Glutamatergic neuron (in vitro differentiated cells): ENCODE data around the gene ATP5PB. TPM values are rescaled to one million over a fixed set of nuclear protein-coding genes. Genes with fewer than 3 reads are reported as not detected.

ENCODE experiments used
- DNase-seq: peaks from one replicate; pipeline ENCODE4 v3.0.0; 2022
- H3K27ac Mint-ChIP-seq: one replicate; pipeline ENCODE4 v1.8.0; 2020; ENCODE audit warnings: mild to moderate bottlenecking, mixed read lengths, inconsistent platforms; ENCODE audit not compliant: unreplicated experiment
- H3K27me3 Mint-ChIP-seq: one replicate; pipeline ENCODE4 v1.8.0; 2020; ENCODE audit warnings: mild to moderate bottlenecking, moderate library complexity, mixed read lengths, inconsistent platforms; ENCODE audit not compliant: unreplicated experiment
- H3K36me3 Mint-ChIP-seq: one replicate; pipeline ENCODE4 v1.8.0; 2020; ENCODE audit warnings: mild to moderate bottlenecking, mixed read lengths, inconsistent platforms; ENCODE audit not compliant: unreplicated experiment
- H3K4me1 Mint-ChIP-seq: one replicate; pipeline ENCODE4 v1.8.0; 2020; ENCODE audit warnings: mild to moderate bottlenecking, low read depth, mixed read lengths, inconsistent platforms; ENCODE audit not compliant: unreplicated experiment
- H3K4me3 Mint-ChIP-seq: one replicate; pipeline ENCODE4 v1.8.0; 2020; ENCODE audit warnings: mild to moderate bottlenecking, mixed read lengths, inconsistent platforms; ENCODE audit not compliant: unreplicated experiment
- H3K9me3 Mint-ChIP-seq: one replicate; pipeline ENCODE4 v1.8.0; 2020; ENCODE audit warnings: mild to moderate bottlenecking, moderate library complexity, mixed read lengths, inconsistent platforms; ENCODE audit not compliant: unreplicated experiment
- CTCF ChIP-seq: fragments of 200-600 bp; sonication (generic); IDR thresholded peaks from one replicate; pipeline ENCODE4 v1.5.0; 2021; ENCODE audit not compliant: partially characterized antibody, unreplicated experiment
- total RNA-seq: library from RNA; stranded (reverse); fragmentation: NEBNext Ultra II Directional; extraction: Animal tissue kit (Norgen Biotek cat#: 25700); gene quantifications from one replicate; pipeline ENCODE4 v1.2.1, GENCODE V29; 2021; ENCODE audit not compliant: unreplicated experiment

Gene ATP5PB
- total RNA-seq, 1 donor from 2014 or later: 272 TPM

GRCh38 chr1:111467865-111468716 lies 18.8 kb downstream of the ATP5PB start:
- Mint-ChIP-seq H3K4me1 (no peaks in the 10 kb centered on the region), H3K27ac (no peak overlapping the region), H3K9me3 (peaks cover 1% of the 10 kb centered on the region), H3K27me3 (peaks cover 2% of the 10 kb centered on the region), H3K4me3 (no peak overlapping the region), H3K36me3 (no peaks in the 10 kb centered on the region)
- no peak for TF ChIP-seq CTCF
- no peak for DNase-seq

DNA sequence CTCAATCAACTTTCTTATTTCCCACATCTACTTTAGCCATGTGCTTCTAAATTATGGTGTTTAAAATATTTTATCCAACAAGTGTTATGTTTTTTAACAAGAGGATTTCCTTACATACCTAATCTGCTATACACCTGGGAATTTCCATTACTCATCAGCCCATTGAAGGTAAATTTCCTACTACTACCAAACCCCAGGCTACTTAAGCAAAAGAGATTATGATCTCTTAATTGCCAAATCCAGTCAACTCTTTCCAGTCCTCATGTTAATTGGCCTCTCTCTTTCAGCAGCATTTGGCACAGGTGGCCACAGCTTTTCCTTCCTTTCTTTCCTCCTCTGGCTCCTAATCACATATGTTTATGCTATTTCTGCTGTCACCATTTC lies 19.4 kb downstream of the ATP5PB start:
- Mint-ChIP-seq H3K27ac (no peak overlapping the region), H3K4me1 (no peaks in the 10 kb centered on the region), H3K9me3 (peaks cover 1% of the 10 kb centered on the region), H3K36me3 (no peaks in the 10 kb centered on the region), H3K27me3 (peaks cover 2% of the 10 kb centered on the region), H3K4me3 (no peak overlapping the region)
- no peak for TF ChIP-seq CTCF
- DNase-seq: no peak

GRCh38 chr1:111469539-111469938 lies 20.3 kb downstream of the ATP5PB start:
- Mint-ChIP-seq H3K4me3 (no peak overlapping the region), H3K27ac (no peak overlapping the region), H3K36me3 (no peaks in the 10 kb centered on the region), H3K27me3 (peaks cover 2% of the 10 kb centered on the region), H3K4me1 (no peaks in the 10 kb centered on the region), H3K9me3 (no peaks in the 10 kb centered on the region)
- no peak for TF ChIP-seq CTCF
- no peak for DNase-seq

DNA sequence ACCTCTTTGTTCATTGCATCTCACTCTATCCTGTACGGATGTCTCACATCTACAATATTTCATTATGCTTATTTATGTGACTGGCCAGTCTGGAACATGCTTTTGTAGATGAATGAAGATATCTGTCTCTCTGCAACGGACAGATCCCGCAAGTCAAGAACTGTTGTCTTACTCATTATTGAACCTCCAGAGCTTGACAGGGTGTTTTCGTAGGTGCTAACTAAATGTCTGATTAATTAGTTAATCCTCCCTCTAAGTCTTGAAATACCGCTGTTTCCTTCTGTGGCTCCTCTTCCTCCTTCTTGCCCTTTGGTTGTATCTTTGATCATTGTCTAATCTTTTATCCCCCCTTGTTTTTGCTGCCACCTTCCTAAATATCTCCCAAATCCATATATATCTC lies 21.3 kb downstream of the ATP5PB start:
- H3K27ac Mint-ChIP-seq: no peak overlapping the region
- no peaks in the 10 kb centered on the region for H3K36me3 Mint-ChIP-seq

More for the DNA sequence above, 21.3 kb downstream of the ATP5PB start:
- Mint-ChIP-seq H3K9me3 (no peaks in the 10 kb centered on the region), H3K4me1 (no peaks in the 10 kb centered on the region), H3K27me3 (peaks cover 2% of the 10 kb centered on the region), H3K4me3 (no peak overlapping the region)
- TF ChIP-seq CTCF: no peak
- no peak for DNase-seq
